Stimulated activated CD4-positive, alpha-beta T cell treated with anti-CD3 and anti-CD28 coated beads, Interleukin-4, amount 100 ng/mL, for 1 hour (primary cell): ENCODE measurements around the gene GAD2.

Experiments
- DNase-seq: peaks from one replicate; pipeline ENCODE4 v3.0.0-alpha.2; 2020

The GAD2 gene

DNA sequence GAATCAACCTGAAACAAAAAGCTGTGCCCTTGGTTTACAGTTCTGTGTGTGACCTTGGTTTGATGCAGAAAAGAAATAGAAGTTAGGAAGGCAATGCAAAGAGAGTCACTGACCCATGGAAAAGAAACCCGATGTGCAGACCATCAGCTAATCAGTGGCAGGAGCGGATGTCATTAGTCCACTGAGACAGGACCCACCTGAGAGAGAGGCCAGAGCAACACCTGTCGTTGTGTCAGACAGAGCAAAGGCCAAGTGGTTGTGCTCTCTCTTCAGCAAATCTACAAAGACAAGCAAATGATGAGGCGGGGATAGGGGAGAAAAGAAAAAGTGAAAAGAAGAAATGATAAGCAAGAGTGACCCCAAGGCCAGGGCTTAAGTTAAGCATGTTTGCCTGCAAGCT is 8.7 kb downstream of the GAD2 start:
- DNase-seq, result no peak

DNA sequence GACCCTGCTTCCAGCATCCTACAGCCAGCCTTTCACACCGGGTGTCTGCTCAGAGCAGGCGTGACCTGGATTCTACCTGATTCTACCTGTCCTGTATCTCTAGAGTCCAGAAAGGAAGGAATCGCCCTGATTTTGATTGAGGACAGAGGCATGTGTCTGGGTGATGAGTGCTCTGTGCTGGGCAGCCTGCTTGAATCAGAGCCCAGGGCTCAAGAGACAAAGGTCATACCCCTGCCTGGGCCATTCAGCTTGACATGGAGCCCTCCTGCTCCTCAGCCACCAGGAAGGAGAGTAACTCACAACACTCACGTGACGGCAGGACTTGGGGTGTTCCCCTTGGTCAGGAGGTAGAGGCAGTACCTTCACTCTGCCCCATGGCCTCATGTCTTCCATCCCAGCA is 11.2 kb downstream of the GAD2 start:
- no peak for DNase-seq

DNA sequence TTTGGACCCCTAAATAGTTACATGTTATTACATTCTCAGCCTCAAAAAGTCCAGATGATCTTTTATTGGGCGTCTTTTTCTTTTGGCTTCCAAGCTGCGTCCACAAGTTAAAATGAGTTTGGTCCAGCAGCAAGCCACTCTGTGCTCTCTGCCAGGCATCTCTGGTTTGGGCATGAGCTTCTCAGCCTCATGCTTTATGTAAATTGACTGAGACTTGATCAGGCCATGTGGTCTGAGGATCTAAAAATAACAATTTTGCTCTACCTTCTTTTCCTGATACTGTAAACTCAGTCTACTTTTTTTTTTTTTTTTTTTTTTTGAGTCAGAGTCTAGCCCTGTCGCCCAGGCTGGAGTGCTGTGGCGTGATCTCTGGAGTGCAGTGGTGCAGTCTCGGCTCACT is 15.6 kb downstream of the GAD2 start:
- DNase-seq, result no peak

DNA sequence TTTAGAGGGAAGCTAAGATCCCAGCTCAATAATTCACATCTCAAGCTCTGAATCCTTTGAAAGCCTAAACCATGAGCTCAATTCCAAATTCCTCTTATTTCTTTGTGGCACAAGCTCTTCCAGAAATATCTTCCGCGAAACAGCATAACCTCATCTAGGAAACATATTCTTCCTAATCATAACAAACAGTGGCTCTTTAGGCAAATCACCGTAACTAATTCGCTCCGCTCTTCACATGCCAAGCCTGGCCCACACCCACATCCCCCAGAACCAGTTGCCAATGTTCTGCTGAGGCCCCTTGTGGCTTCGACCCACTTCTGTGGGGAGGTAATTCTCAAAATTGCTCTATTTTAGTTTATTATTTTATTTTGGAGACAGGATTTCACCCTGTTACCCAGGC is 19.2 kb downstream of the GAD2 start:
- DNase-seq, result no peak

DNA sequence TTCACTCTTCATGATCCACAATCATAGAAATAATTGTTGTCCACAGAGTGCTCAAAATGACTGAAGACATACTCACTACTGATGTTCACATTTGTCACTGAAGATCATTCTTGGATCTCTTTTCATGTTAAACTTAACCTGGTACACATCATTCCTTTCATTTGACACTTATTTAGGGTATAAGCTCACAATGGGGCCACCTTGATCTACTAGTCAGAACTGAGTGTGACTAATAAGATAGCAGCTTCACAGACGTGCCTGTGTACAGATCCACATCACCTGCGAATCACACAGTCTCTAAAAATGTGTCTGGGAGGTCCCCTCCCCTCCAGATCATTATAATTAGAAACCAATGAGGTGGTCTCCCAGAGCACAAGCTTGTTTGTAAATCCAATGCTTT is 21.8 kb downstream of the GAD2 start:
- no peak for DNase-seq

DNA sequence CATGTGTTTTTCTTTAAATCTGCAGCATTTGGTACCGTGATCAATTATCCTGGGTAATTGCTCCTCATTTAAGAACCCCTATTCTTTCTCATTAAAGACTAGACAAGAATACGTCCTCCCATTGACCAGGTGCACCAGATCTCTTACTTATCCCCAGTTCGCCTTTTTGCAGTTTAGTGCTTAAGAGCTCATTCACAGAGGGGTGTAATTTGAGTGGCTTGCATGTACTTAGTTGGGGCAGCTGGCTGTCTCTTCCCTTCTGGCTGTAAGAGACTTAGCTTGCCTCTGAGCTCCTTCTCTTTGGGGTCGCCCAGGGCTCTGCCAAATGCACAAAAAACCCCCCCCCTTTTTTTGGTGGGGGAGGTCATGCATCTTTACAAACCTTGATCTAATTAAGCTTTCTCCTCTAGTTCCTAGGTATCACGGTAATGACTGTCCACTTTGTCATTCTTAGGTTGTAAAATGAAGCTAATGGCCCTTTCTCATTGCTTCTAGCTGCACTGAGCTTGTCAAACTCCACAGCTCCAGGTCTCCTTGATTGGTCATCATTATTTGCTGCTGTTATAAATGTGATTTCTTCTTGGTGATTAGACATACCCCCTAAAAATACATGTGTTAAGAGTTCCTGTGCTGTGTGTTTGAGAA is 26.3 kb downstream of the GAD2 start:
- no peak for DNase-seq

DNA sequence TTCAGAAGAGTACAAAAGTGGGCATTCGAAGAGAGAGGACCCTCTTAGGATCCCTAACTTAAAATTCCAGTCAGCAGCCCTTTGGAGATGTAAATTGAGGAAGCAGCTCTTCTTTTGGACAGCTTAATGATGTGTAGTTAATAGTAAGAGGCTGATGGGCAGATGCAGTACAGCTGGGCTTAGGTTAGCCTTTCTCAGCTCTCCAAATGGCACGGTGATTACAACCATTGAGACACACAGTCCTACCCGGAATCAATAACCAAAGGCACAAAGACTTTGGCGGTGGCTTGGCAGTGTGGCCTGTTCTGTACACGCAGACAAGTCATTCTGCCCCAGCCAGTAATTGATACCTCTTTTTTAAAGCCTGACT is 26.8 kb downstream of the GAD2 start:
- DNase-seq, result no peak

DNA sequence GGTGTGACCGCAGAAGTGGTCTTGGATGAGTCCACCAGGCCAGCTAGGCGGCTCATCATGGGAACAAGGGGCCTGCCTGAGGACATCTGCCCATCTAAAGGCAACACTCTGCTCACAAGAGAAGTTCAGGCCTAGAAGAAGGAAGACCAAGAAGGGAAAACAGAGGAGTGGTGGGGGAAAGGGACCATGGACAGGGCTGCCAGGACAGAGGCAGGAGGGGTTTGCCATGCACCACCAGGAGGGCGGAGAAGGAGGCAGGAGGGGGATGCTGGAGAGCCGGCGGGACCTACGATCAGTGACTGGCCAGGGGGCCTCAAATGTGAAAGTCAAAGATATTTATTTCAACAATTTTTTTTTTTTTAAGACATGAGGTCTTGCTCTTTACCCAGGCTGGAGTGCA is 33.1 kb downstream of the GAD2 start:
- no peak for DNase-seq

DNA sequence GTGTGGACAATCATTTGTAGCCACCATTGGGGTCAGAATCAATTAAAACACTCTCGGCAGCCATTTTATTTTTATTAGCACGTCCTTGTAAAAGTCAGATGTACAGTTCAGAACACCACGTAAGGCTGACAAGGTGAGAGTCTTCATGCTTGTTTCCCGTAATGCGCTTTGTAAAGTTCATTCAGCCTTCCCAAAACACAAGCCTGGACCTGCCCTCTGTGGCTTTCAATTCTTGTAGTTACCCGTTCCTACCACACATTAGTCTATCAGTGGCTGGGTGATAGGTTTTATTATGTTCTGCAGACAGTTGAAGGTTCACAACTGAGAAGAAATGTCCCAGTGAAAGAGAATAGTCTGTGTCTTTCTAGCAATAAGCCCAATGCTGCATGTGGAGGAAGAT is 35.4 kb downstream of the GAD2 start:
- DNase-seq, result no peak

DNA sequence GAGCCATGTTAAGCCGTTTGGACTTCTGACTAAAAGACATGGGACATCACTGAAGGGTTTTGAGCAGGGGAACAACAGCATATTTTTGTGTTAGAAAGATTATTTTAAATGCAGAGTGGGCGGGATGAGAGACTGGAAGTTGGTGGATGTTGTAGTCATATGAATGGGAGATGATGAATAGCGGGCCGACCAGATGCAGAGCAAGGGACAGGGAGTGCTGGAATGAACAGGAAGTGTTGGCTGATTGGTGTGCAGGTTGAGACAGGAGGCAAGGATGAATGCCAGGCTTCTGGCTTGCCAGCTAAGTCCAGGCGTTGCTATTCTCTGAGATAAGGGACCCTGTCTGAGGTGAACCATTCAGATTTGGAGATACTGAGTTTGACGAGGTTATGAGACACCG is 38.0 kb downstream of the GAD2 start:
- DNase-seq, result no peak

DNA sequence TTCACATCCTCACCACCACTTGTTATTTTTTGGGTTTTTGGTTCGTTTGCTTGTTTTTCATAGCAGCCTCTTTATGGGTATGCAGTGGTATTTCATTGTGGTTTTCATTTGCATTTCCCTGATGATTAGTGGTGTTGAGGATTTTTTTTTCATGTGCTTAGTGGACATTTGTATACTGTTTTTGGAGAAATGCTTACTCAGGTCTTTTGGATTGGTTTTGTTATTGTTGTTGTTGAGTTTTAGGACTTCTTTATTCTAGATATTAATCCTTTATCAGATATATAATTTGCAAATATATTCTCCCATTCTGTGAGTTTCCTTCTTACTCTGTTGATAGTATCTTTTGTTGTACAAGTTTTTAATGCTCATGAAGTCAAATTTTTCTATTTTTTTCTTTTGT is 42.8 kb downstream of the GAD2 start:
- DNase-seq, result no peak

DNA sequence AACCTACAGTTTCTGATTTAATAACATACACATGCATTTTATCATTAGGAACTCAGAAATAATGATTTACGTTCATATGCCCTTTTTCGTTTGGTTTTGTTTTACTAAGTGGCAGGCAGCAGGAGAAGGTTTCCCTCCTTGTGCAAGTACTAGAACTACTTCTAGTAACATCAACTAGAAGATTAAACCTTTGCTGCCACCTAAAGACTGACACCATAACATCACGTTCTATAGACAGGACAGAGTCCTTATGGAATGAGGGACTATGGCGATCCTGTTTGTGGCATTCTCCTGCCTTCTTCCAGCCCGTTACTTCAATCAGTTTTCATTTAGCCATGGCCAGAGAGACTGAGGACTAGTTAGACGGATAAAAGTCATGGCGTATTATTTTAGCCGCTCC is 53.2 kb downstream of the GAD2 start:
- no peak for DNase-seq

DNA sequence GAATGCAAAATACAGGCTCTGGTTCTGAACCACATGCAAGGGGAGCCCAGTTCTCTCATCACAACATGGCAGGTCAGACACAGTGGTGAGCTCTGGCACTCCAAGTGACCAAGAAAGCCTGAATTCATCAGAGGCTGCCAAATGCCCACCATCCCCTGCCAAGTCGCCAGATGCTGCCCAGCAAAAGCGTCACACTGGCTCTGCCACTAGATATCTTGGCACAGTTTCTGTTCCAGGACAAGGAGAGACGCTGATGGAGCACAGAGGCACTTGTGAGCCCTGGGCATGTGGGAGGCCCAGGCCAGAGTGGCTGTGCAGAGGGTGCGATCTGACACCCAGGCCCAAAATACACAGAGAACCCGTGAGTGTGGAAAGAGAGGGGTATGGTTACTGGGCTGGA is 57.8 kb downstream of the GAD2 start:
- no peak for DNase-seq

DNA sequence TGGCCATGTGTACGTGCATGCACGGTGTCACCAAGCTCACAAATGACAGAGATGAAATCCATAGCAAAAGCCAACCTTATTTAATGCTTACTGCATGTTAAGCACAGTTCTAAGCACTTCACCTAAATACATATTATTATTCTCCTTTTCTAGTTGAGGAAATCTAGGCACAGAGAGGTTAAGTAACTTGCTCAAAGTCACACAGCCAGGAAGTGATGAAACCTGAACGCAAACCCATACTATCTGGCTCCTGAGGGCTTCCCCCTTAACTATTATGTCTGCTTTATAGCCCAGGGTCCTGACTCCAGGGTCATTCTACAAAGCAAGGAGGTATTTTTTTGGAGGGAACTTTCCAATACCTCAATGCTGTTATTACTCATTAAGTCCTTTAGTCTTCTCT is 61.7 kb downstream of the GAD2 start:
- no peak for DNase-seq

DNA sequence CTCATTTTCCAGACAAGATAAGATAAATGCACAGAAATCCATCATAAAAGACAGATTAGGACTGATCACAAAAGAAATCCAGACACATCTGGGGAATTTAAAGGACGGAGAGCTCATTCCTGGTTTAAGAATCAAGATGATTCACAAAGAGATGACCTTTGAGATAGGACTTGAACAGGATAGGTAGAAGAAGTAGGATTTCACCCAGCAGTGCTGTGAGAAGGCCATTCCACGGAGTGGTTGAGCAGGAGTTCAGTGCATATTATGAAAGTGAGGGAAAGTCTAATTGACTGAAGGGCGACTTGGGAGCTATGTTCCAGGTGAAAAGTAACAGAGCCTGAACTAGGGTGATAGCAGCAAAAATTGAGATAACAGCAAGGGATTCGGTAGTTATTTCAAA is 73.7 kb downstream of the GAD2 start:
- DNase-seq, result no peak

DNA sequence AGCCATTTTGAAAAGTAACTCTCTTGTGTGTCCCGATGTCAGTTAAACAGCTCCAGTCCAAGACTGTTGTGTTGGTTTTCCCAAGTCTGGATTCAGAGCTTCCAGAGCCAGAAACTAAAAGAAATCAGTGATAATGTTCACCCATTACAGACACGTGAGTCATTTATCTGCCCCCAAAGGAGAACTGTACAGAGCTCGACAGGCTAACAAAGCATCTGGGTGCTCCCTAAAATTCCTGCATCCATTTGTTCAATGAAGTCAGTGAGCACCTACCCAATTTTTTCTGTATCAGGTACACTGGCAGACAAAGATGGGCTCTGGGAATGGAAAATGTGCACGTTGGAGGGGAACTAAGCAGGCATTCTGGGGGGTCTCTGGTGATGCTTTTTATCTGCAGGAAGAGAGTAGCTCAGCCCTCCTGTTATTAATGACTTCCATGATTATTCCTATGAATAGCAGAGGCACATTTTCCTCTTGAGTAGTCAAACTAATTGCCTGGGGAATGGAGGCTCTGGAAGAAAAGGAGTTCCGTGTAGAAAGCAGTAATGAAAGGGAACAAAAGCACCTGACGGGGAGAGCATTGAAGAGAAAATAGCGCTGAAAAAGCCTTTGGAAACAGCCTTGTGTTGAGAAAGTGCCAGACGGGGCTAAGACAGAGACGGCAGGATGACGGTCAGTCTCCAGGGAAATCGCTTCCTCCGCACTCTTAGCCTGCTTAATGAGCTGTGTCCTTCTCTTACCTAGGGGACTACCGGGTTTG is 75.3 kb downstream of the GAD2 start:
- DNase-seq, result no peak

DNA sequence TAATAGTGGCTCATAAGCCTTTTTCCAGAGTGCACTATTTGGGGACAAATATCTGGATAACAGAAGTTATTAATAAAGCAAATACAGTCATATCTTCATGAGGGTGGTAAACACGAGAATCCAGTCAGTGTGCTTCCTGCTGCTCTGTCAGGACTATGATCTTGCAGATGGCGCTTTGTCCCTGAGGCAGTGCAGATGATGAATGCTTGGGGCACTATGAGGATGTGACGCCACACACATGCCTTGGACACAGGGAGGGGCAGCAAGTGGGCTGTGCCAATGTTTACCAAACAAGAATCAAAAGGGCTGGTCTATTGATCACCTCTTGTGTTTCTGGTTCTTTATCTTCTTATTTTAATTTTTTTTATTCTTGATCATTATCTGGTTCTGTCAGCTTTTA is 79.8 kb downstream of the GAD2 start:
- no peak for DNase-seq

DNA sequence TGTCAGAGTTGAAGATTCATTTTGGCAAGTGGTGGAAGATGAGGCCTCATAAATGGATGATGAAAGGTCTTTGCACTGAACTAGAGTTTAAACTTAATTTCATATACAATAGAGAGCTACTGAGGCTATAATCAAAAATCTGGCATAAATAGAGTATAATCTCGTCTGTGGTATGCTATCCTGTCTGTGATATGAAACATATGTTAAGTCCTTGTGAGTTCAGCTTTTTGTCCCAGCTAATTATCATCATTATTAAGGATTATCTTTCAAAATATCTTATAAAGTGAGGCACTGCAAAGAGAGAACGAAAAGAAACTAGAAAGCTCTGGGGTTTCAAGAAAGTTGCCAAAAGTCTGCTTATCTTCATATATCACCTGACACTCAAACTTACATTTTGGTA is 83.4 kb downstream of the GAD2 start:
- no peak for DNase-seq

DNA sequence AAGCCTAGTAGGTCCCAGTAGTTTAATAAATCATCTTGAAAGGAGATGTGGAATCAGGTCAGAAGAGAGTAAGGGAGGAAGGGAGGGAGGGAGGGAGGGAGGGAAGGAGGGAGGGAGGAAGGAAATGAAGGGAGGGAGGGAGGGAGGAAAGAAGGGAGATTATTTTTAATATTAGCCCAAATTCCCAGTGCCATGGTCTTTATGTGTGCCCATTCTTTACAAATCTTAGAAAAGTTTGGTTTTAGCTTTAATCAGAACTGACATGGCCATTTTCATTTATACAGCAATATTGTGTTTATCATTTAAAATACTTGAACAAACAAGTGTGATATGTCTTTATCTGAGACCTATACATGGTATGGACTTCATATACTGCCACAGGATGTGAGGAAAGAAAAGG is 86.8 kb downstream of the GAD2 start:
- DNase-seq, result no peak

DNA sequence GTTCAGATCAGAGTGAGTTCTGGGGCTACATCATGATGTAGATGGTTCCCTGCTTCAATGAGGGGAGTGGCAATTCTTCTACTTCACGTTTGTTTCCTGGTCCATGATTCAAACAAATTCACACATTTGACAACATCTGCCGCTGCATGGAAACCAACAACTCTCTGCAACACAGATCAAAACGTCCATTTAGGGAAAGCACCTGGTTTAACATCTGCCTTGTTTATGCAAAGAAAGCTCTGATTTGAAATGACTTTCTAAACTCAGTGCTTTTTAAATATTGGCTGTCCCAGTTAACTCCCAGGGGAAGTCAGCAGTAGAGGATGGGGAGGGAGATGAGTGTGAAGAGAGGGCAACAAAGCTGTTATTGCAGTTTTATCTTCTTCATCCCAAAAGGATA is 93.8 kb downstream of the GAD2 start:
- DNase-seq, result no peak

DNA sequence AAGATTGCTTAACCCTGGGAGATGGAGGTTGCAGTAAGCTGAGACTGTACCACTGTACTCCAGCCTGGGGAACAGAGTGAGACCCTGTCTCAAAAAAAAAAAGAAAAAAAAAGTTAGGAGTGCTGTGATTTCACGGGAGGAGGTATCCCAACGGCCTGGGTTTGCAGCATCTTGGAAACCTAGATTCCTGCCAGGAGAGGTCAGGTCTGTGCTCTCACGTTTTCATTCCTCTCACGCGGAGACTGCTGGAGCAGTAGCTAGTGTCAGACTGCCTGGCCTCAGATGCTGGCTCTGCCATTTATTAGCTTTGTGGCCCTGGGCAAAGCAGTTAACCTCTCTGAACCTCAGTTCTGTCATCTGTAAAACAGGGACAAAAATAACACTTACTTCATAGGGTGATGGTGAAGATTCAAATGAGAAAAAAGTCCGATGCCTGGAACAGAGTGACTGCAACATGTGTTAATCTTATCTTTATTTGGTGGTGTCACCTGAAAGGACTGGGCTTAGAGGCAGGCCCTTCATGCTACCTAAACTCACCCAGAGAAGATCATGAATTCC is 94.9 kb downstream of the GAD2 start:
- no peak for DNase-seq

DNA sequence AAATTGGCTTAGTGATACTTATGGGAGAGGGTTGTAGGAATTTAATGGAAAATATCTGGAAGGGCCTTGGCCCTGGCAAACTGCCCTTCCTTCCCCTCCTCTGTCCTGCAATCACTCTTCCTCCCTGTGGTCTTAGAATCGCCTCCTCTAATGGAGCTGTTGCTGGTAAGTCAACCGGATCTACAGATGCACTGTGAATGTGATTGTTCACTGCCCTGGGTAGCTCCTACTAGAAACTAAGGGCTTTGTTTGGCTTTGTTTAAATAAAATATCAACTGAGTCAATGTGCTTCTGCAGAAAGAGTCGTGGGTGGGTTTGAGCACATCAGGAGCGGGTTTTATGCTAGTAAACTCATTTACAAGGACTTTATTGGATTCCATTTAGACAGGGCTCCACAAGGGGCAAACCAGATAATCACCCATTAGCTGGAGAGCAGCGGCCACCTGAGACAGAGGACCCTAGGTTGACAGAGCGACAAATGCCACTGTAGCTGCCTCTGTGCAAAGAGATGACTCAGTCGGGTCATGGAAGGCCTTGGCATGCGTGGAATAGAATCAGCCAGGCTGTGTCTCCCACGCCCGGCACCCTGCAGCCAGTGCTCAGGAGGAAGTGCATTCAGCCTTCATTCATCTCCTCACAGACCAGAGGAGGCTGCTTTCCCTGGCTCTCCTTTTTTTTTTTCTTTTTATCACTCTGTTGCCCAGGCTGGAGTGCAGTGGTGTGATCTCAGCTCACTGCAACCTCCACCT is 97.9 kb downstream of the GAD2 start:
- no peak for DNase-seq

DNA sequence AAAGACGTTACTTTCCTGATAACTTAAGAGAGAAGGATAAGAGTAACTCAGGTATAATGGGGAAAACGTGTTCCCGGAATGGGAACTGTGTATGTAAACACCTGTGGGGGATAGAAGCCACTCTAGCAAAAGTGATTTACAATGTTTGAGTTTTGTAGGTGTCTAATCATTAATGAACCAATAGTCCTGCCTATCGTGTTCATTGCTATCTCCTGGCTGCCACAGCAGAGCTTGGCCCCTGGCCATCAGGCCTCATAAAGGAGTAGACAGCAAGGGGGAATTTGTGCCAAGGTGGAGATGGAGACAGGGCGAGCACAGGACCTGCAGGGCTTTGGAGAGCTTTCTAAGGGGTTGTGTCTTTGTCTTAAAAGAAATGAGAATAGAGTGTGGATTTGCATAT is 102.1 kb downstream of the GAD2 start:
- DNase-seq, result no peak

DNA sequence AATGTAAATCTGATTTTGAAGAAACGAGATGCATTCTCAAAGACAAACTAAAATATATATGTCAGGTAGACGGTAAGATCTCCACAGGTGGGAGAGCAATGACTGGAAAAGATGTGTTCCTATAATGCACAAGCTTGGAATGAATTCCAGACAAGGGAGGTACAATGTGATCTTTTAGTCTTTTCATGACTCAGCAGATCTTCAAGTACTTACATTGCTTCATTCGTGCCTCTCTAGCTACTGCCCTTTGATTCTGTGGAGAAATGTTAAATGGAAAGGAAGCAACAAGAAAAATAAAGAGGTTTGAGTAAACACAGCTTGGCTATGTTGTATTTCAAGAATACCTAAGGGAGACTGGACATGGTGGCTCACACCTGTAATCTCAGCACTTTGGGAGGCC is 106.6 kb downstream of the GAD2 start:
- DNase-seq, result no peak
